ENCODE results near the gene TRPV4.

DNA sequence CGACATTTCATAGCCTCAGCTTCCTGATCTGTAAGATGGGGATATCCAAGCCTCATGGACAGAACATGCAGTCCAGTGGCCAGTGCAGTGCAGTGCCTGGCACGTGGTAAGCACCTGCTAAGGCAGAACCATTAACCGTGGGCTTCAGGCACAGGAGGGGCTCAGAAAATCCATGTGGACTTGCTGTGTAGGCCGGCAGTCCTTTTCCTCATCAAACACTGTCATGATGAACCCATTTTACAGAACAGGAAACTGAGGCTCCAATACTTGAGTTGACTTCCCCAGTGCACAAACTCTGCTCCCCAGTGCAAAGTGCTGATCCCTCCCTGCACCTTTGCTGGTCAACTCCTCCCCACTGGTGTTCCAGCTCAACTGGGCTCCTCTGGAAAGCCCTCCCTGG, 18.0 kb downstream of the TRPV4 start:
- TF ChIP-seq, protein P1, sequence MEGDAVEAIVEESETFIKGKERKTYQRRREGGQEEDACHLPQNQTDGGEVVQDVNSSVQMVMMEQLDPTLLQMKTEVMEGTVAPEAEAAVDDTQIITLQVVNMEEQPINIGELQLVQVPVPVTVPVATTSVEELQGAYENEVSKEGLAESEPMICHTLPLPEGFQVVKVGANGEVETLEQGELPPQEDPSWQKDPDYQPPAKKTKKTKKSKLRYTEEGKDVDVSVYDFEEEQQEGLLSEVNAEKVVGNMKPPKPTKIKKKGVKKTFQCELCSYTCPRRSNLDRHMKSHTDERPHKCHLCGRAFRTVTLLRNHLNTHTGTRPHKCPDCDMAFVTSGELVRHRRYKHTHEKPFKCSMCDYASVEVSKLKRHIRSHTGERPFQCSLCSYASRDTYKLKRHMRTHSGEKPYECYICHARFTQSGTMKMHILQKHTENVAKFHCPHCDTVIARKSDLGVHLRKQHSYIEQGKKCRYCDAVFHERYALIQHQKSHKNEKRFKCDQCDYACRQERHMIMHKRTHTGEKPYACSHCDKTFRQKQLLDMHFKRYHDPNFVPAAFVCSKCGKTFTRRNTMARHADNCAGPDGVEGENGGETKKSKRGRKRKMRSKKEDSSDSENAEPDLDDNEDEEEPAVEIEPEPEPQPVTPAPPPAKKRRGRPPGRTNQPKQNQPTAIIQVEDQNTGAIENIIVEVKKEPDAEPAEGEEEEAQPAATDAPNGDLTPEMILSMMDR (IDR thresholded peaks at IDR 0.05) = no peak
- no peak for TF ChIP-seq POLR2A (IDR thresholded peaks at IDR 0.05)

Data from esophagus squamous epithelium (tissue), 4 donors.